Activated CD8-positive, alpha-beta memory T cell treated with anti-CD3 and anti-CD28 coated beads, Interleukin-2, amount 50 U/mL, for 24 hours (primary cell): Measurements from ENCODE around the gene ANKRD42.
"Not testable (repeated sequence)": the region's sequence is repeated elsewhere in the genome, so short reads cannot be mapped to it uniquely, and the experiment has no call there.

Source experiments
- DNase-seq: peaks from one replicate; pipeline ENCODE4 v3.0.0-alpha.2; 2020; ENCODE audit errors: extremely low read depth

ANKRD42 gene

DNA sequence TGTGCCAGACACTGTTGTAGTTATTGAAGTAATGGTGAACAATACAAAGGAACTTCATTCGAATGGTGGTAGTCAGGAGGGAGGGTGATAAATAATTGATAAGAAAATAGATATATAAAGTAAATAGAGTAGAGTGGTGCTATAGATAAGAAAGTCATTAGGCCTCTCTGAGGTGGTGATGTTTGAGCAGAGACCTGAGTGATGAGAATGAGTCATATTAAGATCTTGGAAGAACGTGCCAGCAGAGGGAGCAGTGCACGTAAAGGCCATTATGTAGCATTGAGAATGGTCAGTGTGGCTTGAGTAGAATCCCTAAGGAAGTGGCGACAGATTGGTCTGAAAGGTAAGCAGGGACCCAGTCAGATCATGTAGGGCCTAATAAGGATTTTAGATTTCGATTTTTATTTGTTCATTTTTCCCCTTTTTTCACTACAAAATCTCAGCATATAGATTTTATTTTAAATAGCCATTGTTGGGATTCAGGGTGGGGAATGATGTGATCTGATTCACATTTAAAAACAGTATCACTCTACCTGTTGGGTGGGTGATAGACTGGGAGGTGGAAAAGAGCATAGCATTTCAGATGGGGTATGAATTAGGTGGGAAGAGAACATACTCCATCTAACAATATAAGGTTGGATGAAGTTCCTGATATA is 47.9 kb downstream of the ANKRD42 start:
- no peak for DNase-seq

GRCh38 chr11:83249445-83249844 is 55.9 kb downstream of the ANKRD42 start:
- no peak for DNase-seq

DNA sequence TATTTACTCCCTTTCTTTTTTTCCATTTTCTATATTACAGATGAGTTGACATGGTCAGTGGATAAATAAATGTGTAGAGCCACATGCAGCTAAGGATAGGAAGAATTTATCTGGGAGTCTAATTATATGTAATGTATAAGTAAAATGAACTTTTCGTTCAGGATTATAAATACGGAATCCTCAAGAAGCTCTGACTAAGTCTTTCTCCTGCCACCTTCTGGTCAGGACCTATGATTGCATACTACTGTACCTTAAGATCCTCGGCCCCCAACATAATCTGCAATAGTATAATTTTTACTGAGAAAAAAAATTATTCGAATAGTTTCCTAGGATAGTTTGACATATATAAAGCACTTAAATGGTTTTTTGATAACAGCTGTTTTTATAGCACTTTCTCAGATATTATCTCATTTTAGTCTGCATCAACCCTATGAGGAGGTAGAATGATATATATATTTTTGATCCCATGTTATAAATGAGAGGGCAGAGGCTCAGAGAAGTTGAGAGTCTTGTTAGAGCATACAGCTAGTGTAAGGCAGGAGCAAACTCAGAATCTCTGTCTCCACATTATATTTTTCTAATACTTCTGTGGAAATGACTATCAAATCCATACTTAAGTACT is 56.6 kb downstream of the ANKRD42 start:
- DNase-seq = no peak

DNA sequence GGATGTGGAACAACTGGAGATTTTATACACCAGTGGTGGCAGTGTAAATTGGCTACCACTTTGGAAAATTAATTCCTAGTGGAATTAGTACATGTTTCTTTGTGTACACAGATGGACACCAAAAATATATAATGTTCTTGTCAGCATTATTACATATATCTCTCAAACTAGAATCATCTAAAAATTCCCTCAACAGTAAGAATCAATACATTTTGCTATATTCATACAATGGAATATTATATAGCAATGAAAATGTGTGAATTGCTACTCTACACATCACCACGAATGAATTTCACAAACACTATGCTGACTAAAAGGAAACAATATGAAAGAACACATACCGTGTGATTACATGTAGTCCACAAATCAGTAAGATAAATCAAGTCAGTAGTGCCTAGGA is 58.8 kb downstream of the ANKRD42 start:
- DNase-seq = no peak

GRCh38 chr11:83252941-83253340 is 59.4 kb downstream of the ANKRD42 start:
- DNase-seq = no peak

- DNase-seq = no peak
Observed at GRCh38 chr11:83255366-83255765, 61.9 kb downstream of the ANKRD42 start.

DNA sequence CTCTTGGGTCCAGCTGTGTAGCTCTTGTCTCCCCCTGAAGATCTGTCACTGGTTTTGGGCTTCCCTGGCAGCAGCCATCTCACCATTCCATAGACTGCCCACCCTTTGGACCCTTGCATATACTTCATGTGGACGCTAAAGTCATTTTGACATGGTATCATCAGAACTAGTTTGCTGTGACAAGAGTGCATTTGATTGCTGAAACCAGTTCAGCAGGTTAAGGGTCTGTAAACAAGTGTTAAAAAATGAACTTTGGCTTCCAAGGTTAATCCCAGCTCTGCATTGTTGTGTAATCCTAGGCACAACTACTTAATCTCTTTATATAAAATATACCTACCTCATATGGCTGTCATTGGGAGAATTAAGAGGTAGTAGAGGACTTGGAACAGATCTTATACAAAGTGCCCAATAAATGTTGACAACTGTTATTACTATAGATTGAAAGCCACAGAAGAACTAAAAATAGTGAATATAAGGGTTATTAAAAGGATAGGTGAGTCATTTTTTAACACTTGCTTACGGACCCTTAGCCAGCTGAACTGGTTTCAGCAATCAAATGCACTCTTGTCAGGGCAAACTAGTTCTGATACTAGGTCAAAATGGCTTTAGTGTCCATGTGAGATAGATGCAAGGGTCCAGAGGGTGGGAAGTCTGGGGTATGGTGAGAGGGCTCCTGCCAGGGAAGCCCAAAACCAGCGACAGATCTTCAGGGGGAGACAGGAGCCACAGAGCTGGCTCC is 63.3 kb downstream of the ANKRD42 start:
- DNase-seq = no peak

DNA sequence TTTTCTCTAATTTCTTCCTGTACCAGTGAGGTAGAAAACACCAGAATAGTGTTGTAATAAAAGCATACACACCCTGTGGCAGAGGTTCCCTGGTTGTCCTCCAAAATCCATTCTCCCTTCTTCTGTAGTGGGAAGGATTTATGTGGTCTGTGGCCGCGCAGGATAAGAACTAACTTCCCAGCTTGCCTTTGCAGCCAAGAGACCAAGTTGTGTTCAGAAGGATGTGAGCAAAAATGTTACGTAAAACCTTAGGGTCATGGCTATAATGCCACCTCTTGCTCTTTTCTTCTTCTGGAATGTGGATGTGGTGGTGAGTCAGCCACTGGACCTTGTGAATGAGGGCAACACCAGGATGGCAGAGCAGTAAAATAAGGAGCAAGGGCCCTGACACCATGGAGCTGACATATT is 64.3 kb downstream of the ANKRD42 start:
- no peak for DNase-seq

- DNase-seq = no peak
Observed at GRCh38 chr11:83259559-83259958, 66.0 kb downstream of the ANKRD42 start.

DNA sequence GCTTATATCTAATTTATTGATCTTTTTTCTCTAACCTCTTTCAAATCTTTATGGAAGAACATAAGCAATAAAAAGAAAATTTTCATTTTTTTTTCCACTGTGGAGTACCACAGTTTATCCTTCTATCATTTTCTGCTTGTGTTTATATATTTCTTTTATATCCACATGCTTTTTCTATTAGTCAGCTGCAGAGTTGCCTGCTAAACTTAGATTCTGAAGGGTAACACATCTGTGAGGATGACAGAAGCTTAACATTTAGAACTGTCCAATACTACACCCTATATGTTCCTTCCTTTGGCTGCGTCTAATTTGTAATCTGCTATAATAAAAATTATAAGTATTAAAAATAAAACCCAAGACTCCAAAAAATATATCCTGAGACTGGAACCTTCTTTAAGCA is 71.8 kb downstream of the ANKRD42 start:
- no peak for DNase-seq

DNA sequence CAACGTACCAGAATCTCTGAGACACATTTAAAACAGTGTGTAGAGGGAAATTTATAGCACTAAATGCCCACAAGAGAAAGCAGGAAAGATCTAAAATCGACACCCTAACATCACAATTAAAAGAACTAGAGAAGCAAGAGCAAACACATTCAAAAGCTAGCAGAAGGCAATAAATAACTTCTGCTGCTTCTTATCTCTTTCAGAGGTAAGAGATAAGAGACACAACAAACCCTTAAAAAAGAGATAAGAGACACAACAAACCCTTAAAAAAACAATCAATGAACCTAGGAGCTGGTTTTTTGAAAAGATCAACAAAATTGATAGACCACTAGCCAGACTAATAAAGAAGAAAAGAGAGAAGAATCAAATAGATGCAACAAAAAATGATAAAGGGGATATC is 75.6 kb downstream of the ANKRD42 start:
- not testable (repeated sequence) for DNase-seq

DNA sequence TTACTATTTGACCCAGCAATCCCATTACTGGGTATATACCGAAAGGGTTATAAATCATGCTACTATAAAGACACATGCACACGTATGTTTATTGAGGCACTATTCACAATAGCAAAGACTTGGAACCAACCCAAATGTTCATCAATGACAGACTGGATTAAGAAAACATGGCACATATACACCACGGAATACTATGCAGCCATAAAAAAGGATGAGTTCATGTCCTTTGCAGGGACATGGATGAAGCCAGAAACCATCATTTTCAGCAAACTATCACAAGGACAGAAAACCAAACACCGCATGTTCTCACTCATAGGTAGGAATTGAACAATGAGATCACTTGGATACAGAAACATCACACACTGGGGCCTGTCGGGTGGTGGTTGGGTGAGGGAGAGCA is 78.2 kb downstream of the ANKRD42 start:
- not testable (repeated sequence) for DNase-seq

DNA sequence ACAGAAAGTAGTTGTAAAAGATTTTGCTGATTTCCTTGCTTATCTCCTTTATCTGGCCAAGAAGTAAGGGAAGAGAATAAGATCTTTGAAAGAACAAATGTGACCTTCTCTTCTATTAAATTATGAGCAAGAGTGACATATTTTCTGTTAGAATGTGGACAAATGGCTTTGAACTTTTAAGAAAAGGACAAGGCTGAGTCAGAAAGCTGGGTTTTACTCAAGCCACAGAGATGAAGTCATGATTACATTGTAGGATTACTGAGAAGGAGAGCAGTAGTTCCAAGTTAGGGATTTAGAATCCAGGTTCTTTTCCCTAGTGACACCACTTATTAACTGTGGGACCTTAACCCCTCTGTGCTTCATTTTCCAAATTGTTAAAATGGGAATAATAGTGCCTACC is 79.1 kb downstream of the ANKRD42 start:
- DNase-seq = no peak

DNA sequence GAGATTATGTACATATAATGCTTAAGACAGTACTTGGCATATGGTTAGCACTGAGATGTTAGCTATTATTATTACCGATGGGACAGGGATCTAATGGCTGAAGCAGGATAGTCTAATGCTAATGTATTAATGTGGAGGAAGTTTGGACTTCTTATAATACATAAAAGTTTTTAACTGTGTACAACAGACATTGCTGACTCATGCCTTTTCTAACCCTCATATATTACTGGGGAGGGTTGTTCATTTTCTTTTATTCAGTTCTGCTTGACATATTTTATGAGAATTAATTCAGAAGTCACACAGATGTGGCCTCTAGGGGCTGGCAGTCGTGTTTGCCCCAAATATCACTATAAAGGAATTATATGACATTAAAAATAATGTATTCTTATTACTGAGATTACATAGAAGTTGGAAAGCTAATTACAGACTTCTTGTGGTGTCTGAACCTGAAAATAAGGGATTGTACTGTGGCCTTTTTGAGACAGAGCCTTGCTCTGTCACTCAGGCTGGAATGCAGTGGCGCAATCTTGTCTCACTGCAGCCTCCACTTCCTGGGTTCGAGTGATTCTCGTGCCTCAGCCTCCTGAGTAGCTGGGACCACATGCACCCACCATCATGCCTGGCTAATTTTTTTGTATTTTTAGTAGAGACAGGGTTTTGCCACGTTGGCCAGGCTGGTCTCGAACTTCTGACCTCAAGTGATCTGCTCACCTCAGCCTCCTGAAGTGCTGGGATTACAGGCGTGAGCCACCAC is 82.6 kb downstream of the ANKRD42 start:
- no peak for DNase-seq

DNA sequence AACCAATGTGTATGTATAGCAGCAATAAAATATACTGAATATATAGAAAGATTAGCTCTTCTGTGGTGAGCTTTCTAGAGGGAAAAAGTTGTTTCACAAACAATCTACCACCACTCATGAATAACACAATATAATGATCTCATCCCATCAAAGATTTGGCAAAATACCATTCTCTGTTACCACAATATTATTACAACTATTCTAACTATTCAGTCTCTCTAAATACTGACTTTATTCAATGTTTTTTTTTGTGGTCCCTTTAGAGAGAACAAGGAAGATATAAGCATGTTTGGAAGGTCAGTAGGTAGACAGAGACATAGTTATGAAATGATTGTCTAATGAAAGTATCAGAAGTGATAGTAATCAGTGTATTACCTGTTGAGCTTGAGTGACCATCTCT is 84.8 kb downstream of the ANKRD42 start:
- no peak for DNase-seq

DNA sequence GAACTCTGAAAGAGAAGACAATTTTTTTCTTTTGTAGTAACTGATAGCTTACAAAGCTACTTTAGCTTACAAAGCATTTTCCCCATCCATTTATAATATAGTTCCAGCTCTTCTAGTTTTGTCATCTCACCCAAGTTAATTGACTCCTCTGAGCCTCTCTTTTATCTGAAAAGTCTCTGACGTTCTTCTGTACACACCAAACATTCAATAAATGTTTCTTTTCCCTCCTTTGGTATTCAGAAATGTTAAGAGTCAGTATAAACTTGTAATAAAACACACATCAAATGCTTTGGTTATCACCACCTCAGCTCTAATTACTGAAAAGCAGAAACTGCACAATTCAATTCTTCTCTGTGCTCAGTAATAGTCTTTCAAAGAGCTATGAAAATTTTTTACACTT is 86.7 kb downstream of the ANKRD42 start:
- no peak for DNase-seq

DNA sequence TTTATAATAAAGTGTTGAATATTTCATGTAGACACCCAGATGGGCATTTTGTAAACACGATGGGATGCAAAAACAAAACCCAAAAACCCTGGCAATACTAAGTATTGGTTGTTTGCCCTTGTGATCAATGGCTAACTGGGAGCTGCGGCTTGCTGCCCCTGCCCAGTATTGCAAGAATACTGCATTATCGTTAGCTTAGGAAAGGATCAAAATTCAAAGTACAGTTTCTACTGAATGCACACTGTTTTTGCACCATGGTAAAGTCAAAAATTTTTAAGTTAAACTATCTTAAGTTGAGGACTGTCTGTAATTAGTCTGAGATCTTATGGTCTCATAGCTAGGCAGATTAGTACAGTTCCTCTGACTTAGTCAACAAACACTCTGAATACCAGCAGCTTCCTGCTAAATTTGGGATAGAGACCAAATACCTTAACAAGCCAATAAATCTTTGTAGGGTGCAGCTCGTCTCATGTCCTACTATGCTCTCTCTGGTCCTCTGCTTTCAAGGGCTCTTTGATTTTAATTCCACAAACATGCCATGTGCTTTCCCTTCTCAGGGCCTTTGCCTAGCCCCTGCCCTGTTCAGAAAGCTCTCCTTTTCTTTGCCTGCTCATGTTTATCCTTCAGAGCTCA is 88.7 kb downstream of the ANKRD42 start:
- no peak for DNase-seq

DNA sequence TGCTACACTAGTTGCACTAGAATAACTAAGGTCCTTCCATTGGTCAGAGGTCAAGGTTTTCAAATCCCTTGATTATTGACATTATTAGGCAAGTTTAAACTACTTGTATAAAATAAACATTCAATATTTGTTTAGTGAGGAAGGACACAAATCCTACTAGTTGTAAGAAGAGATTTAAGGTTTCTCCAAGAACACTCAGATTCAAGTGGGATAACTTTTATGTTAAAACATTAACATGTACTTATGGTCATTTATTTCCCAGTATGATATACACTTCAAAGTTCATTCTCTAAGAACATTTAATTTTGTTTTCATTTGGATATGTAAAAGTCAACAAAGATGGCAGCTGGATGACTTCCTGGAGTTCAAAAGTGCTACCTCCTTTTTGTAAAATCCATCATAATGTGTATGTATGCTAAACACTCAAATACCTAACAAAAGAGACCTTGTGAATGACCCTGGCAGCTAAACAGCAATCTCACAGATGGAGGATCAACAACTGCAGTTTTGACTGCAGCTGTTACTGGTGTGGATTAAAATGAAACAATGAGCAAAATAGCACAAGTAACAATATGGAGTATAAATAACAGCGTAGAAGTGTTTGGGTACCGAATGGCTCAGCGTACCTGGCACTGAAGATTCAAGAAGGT is 91.1 kb downstream of the ANKRD42 start:
- DNase-seq = no peak

- no peak for DNase-seq
Observed at GRCh38 chr11:83285151-83285770, 91.7 kb downstream of the ANKRD42 start.

DNA sequence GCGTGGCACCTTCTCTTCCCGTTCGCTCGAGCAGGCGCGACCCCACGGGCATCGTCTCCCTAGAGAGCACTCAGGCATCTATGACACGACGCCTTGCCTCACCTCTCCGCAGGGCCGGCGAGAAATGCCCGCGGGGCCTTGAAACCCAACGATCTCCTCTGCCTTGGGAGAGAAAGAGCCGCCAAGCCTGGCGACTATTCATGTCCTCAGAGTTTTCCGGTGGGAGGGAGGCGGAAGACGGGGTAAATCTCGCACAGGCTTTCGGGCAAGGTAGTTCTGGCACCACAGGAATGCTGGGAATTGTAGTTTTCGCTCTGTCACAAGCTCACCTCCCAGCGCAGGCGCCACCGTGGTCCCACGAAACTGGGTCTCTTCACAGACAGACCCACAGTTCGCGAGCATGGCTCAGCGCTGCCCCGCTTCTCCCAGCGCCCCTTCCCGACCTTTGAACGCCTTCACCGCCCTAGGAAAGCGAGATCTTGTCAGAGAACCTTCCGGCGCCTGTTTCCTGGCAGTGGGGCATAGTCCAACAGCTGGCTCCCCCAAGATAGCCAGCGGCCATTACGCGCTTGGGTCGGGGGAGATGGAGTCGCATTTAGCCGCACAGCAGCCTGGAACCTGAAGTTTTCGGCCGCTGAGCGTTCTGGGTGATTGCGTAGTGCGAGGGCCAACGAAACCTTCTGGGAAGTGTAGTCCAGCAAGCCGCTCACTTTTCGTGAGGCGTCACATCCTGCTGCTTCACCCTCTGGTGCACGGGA is 92.4 kb downstream of the ANKRD42 start, which contains the start of gene CCDC90B:
Gene CCDC90B (minus strand): TSS at position 597 of the 758 bp plus-strand sequence. CDS start 395 bp downstream, at position 202.
- peak; percentile 86 for DNase-seq
